ENCODE measurements around the gene MCF2L. TPM values are rescaled to one million over a fixed set of nuclear protein-coding genes. Genes with fewer than 3 reads are reported as not detected.

Gene MCF2L
- total and polyA plus RNA-seq, 8 donors: 16.0 to 83.6 (median 23.6) TPM

- 87 to 91% methylated on average over 26 of the region's 26 CpGs for WGBS, 2 donors
- Histone ChIP-seq H3K4me1 (no peaks in the 10 kb centered on the region), H3K9me3 (no peaks in the 10 kb centered on the region), H3K4me3 (no peak overlapping the region), H3K27me3 (no peaks in the 10 kb centered on the region), H3K27ac (no peak overlapping the region), H3K36me3 (no peaks in the 10 kb centered on the region)
- FAIRE-seq: no peak
- intact Hi-C loops (cut with DNase I): no loop called here
- no peak for ATAC-seq
- no peak for TF ChIP-seq CTCF (IDR thresholded peaks at IDR 0.05)
- peak in 1 of 6 donors; percentile 48 for DNase-seq
Measured at GRCh38 chr13:113140677-113141600, 171.9 kb downstream of the MCF2L start.

- no peak for ATAC-seq
- Histone ChIP-seq H3K4me3 (no peak overlapping the region), H3K36me3 (no peaks in the 10 kb centered on the region), H3K27ac (no peak overlapping the region), H3K4me1 (no peaks in the 10 kb centered on the region), H3K9me3 (no peaks in the 10 kb centered on the region), H3K27me3 (no peaks in the 10 kb centered on the region)
- intact Hi-C loops (cut with DNase I): no loop called here
- no peak for TF ChIP-seq CTCF (IDR thresholded peaks at IDR 0.05)
- no peak for FAIRE-seq
- WGBS, 2 donors: 82 to 87% methylated on average over 18 of the region's 18 CpGs
- DNase-seq: peak in 1 of 6 donors; percentile 64
Measured at GRCh38 chr13:113141601-113141970, 172.6 kb downstream of the MCF2L start.

DNA sequence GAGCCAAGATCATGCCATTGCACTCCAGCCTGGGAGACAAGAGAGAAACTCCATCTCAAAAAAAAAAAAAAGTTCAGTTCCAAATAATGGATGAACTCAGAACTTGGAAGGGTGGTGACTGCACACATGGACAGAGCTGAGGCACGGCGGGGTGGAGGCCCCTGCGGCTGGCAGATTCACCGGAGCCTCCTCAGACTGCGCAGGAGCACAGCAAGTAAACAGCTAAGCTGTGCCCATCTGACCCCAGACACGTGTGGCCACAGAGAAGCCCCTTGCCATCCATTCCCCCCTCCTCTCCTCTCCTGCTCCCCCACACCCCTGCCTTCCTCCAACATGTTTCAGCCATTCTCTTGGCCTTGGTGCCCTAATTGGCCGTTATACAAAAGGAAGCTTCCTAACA lies 173.9 kb downstream of the MCF2L start:
- 81 to 88% methylated on average over 7 of the region's 7 CpGs for WGBS, 2 donors
- Histone ChIP-seq H3K36me3 (no peaks in the 10 kb centered on the region), H3K27me3 (no peaks in the 10 kb centered on the region), H3K4me3 (no peak overlapping the region), H3K9me3 (no peaks in the 10 kb centered on the region), H3K27ac (no peak overlapping the region), H3K4me1 (no peaks in the 10 kb centered on the region)
- FAIRE-seq (no peak), DNase-seq (no peak), ATAC-seq (no peak)
- intact Hi-C loops (cut with DNase I): no loop called here
- no peak for TF ChIP-seq CTCF (IDR thresholded peaks at IDR 0.05)

- DNase-seq (no peak), ATAC-seq (no peak), FAIRE-seq (no peak)
- intact Hi-C loops (cut with DNase I): no loop called here
- Histone ChIP-seq H3K27me3 (no peaks in the 10 kb centered on the region), H3K9me3 (no peaks in the 10 kb centered on the region), H3K27ac (no peak overlapping the region), H3K36me3 (no peaks in the 10 kb centered on the region), H3K4me3 (no peak overlapping the region), H3K4me1 (no peaks in the 10 kb centered on the region)
- WGBS, 2 donors: 77 to 85% methylated on average over 39 of the region's 39 CpGs
- no peak for TF ChIP-seq CTCF (IDR thresholded peaks at IDR 0.05)
Measured at GRCh38 chr13:113143466-113144254, 174.6 kb downstream of the MCF2L start.
